ENCODE measurements around the gene SLC19A1.
"Not testable (repeated sequence)": the region's sequence is repeated elsewhere in the genome, so short reads cannot be mapped to it uniquely, and the experiment has no call there.

Gene SLC19A1

DNA sequence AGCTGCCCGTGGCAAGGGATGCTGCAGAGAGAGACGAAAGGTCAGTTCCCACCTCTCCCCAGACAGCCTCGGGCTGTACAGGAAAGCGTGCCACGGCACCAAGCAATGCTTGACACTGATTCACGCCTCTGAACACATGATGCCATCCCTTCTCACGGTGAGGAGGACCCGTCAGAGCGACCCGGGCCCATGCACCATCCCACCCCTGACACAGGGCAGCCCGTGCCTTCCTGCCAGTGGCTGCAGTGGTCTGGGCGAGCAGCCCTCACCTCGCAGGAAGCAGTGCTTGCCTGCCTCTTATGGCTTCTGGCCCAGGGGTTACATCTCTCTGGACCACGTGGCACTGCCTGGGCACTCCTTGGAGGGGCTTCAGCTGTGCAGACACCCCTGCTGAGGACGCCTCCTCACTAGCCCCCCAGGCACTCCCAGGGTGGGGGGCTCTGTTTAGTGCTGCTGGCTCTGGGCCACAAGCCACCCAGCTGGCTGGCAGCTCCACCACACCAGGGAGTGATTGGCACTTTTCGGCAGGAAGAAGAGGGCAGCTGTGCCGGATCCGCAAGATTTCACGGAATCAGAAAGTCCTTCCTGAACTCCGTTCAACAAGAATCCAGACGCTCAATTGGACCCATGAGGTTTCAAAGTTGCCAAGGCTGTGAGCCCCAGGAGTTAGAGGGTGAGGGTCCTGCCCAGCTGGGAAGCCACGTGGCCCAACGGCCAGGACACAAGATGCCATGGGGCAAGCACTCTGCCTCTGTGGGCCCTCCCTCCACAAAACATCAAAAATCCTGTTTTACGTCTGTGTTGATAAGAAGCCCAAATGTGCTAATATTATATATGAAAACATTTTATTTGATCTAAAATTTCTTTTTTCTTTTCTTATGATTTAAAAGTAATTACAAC, 34.8 kb upstream of the SLC19A1 start:
- no peak for DNase-seq (ENCODE audit: low spot score)

DNA sequence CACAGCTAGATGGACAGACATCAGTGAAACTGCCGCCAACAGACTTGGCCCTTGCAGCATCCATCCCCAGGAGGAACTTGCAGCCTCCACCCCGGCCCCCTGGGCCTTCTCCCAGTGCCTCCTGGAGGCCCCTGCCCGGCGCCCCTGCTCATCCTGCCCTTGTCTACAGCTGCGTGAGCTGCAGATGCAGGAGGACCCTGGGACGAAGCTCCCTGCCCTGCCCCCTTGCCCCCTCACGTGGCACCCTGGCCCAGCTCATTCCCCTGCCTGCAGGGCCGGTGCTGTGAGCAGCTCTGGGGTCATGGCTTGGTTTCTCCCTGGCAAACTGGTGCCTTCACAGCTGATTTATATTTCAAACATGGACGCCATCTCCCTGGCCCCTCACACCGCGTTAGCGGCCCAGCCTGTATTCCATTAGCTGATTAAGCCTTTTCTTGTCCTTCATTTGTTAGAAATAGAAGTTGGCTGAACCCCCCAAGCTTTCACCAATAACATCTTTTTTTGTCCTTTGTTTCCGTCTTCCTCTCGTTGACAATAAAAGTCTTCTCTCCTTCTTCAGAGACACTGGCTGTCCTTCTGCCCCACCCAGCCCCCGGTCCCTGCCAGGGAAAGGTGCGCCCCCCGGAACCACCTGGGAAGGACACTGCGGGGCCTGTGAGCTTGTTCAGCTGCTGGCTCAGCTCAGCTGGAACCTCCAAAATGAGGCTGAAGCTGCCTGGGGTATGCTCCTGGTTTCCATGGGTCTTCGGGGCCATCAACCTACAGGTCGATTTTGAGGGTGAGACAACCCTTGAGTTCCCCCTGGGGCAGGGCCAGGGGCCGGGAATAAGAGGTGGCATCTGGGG, 34.0 kb upstream of the SLC19A1 start:
- no peak for DNase-seq (ENCODE audit: low spot score)

DNA sequence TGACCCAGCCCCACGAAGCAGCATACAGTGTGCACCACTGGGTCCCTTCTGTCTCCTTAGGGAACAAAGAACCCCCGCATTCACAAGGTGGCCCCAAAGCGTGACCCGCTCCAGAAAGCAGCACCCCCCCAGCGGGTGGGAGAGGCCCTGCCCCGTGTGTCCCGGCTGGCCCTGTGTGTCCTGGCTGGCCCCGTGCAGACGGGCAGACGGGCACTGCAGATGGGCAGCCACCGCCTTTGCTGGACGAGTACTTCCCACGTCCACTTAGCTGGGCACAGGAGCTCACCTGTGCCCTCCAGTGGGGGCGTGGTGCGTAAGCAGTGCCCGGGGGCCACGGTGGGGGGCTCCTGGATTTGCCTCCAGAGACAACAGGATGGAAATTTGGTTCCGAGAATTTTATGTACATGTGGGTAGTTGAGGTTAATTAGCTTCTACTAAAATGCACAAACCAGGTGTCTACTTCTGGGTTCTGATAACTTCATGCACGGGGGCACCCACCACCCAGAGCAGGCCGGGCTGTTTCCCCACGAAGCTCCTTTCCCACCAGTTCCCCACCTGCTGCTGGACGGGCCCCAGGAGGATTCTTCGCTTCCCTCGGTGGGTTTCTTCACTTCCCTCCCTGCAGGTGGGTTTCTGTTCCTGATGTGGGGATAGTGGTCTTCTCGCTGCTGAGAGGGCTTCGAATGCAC, 33.2 kb upstream of the SLC19A1 start:
- no peak for DNase-seq (ENCODE audit: low spot score)

DNA sequence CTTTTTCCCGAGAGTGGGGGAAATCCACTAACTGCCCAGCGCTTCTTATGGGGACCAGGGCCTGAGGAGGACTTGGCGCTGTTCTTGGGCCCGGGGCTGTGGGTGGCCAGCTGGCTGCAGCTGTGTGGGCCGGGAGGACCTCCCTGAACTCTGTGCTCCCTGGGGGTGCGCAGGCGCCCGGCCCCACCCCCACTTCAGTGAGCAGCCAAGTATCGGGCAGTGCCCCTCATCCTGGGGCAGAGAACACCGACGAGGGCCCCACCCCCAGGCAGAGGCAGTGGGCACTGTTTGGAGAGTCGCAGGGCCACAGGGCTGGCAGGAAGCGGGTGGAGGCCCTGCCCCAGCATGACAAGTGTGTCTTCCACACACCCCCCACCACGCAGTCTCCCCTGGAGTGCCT, 32.5 kb upstream of the SLC19A1 start:
- no peak for DNase-seq (ENCODE audit: low spot score)

DNA sequence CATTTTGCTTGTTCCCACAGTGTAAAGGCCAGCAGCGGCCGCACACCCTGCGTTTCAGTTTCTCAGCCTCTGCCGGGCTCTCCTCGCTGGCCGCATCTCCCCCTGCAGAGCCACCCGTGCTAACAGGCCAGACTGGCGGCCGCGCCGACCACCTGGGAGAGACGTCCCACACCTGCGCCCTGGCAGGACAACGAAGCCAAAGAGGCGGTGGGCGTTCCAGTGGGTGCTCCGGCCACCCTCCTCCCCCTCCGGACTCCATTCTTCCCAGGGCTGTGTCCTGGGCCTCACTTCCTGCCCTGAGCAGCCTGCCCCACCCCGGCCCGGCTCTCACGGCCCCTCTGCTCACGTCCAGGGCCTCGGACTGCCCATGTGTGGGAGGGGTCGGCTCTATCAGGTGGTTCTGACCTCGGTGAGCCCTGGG, 31.9 kb upstream of the SLC19A1 start:
- DNase-seq (ENCODE audit: low spot score) = no peak

DNA sequence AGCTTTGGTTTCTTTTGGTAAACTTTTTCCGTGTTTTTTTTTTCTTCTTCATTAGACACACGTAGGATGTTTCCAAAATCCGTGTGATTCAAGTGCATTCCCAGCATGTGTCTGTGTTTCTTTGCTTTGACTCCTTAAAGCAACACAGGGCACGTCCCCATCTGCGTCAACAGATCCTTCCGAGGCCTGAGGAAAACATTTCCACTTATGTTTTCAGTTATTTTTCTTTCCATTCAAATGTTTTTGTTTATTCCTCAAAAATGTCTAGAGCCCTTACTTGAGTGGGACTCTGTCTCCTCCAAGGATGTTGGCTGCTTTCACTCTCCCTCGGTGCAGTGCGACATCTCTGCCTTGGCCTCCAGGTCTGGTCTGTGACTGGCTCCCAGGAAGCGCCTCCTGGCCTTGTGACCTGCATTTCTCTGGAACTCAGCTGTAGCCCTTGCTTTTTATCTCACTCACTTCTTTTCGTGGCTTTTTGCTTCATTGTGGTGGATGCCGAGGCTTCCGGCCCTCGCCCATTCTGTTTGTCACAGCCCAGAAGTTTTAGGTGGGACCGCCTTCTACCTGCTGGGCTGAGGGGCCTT, 31.3 kb upstream of the SLC19A1 start:
- DNase-seq (ENCODE audit: low spot score) = no peak

DNA sequence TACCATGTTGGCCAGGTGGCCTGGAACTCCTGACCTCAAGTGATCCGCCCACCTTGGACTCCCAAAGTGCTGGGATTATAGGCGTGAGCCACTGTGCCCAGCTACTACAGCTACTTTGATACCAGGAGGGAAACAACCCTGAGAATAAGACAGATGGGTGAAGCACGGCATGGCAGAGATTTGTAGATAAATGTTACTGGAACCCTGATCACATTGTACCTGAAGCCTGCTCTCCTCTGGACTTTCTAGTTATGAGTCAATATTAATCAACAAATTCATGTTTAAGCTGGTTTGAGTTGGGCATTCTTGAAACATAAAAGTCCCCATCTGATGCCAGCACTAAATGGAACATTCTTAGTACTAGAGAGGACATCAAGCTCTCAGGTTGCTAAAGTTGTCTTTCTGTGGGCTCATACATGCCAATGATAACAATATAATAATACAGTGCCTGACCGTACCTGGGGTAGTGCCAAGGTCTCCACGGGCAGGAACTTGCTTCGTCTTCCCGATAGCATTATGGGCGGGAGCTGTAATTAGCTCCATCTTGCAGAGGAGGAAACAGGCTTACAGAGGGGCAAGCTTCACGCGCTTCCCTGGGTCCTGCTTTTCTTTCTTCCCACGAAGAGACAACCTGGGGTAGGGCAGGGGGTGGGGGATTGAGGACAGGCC, 30.7 kb upstream of the SLC19A1 start:
- DNase-seq (ENCODE audit: low spot score) = no peak

DNA sequence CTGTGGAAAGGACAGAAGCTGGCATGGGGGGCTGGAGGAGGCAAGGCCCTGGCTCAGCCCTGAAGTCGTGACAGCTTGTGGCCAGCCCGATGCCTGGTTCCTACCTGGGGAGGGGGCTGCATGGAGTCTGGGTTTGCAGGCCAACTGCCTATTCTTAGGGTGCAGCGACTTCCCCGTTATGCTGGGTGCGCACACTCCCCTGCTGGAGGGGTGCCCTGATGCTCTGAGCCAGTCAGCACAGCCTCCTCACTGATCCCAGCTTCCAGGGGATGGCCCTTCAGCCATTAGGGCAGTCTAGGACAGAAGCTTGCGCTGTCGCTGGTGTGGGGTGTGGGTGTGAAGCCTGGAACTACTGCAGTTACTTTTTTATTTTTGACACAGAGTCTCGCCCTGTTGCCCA, 30.0 kb upstream of the SLC19A1 start:
- no peak for DNase-seq (ENCODE audit: low spot score)

DNA sequence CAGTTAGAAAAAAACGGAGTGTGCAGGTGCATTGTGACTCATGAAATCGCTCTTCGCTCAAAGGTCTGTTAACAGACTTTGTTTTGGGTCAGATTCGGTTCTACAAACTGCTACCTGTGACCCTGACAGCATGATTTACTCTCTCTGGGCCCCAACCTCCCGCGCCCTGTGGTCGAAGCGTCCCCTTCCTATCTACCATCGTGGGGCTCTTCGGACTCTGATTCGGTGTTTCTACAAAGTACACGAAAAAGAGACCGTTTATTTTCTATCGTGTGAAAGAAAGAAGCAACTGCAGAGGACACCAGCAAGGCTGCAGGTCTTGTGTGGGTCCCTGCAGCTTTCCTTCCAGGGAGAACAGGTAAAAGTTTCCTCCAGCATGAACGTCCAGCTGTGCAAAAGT, 29.4 kb upstream of the SLC19A1 start:
- DNase-seq (ENCODE audit: low spot score) = no peak

DNA sequence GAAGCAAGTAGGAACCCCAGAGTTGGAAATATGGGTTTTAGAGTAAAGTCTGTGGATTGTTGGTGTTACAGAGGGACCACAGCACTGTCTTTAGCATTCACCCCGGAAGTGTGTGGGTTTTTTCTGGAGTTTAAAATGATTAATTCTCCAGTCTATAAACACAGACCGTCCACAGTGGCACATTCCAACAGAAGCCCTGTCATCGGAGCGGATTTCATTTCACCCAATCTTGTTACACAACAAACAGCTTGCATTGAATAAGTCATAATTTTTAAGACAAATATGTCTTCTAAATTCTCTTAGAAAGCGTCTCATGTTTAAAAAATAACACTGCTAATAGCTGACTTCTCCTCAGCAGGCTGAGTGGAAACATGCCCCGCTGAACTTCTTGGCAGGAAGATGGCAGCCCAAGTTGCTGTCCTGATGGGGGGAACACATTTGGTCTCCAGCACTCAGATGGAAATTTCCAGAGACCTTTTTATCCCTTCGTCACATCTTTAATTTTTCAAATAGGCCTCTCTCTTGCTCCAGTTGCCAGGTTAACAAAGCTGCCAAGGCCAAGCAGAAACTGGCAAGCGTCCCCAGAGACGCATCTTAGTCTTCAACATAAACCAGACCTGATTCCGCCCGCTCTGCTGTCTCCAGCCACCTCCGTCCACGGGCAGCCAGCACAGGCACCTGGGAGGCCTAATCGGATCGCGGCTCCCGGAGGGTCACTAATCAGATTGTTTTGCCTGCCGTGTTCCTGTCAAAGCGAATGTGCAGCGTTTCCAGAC, 28.8 kb upstream of the SLC19A1 start:
- DNase-seq (ENCODE audit: low spot score) = no peak

DNA sequence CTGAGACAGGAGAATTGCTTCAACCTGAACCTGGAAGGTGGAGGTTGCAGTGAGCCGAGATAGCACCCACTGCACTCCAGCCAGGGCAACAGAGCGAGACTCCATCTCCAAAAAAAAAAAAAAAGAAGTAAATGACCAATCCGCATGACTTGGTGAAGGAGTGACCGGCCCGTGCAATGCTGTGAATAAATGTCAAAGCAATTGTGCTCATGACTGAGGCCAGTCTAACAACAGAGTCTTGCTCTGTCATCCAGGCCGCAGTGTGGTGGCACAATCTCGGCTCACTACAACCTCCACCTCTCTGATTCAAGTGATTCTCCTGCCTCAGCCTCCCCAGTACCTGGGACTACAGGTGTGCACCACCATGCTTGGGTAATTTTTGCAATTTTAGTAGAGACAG, 27.8 kb upstream of the SLC19A1 start:
- no peak for DNase-seq (ENCODE audit: low spot score)

DNA sequence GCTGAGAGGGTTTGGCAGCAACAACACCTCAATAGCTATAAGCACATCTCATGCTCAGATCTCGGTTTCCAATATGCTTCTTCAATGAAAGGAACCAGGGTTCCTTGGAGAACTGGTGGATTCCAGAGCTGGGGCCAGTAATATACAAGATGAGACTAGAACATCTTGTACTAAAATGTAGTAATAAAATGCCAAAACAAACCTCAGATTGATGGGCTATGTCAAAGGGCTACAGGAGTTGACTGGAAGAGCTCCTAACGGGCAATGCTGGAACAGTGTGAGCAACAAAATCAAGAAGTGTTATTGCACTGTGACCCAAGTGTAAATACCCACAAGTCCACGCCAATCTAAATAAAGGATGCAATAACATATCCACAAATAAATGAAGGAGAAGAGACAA, 26.1 kb upstream of the SLC19A1 start:
- no peak for DNase-seq (ENCODE audit: low spot score)

DNA sequence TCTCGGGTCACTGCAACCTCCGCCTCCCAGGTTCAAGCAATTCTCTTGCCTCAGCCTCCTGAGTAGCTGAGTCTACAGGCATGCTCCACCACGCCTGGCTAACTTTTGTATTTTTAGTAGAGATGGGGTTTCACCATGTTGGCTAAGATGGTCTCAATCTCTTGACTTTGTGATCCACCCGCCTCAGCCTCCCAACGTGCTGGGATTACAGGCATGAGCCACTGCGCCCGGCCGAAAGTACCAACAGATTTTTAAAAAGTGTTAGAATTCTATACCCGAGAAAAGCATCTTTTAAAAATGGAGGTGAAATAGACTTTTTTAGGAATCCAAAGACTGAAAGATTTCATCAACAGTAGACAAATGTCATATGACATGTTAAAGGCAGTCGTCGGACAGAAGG, 21.9 kb upstream of the SLC19A1 start:
- DNase-seq (ENCODE audit: low spot score) = not testable (repeated sequence)

DNA sequence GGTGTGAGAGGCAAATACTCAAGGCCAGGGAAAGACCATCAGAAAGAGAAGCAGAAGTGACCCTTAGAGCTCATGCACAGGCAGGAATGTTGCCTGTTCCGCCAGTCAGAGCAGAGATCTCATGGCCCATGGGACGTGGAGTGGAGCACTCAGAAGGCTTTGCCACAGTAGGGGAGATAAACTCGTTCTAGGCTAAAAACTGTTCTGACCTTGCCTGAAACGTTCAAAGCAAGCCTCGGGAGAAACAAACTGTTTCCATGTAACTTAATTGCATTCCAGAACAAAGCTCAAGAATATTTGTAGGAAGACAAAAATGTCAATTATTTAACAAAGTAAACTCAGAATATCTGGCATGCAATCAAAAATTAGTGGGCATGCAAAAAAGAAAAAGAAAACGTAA, 20.7 kb upstream of the SLC19A1 start:
- DNase-seq (ENCODE audit: low spot score) = no peak

DNA sequence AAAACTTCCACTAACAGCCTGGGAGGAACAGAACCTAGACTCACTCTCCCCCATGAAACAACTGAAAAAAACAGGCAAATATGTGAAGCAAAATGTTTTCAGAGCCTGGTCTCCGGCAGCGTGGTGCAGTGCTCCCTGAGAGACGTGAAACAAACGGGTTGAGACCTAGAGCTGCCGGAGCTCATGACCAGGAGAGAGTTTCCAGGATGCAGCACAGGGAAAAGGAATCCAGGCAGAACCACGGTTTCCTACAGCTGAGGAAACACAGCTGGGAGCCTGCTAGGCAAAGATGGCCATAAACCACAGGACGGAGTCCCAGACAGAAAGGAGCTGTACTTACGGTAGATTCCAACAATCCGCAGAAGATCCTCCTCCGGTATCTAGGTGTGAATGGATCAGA, 20.2 kb upstream of the SLC19A1 start:
- DNase-seq (ENCODE audit: low spot score) = no peak

DNA sequence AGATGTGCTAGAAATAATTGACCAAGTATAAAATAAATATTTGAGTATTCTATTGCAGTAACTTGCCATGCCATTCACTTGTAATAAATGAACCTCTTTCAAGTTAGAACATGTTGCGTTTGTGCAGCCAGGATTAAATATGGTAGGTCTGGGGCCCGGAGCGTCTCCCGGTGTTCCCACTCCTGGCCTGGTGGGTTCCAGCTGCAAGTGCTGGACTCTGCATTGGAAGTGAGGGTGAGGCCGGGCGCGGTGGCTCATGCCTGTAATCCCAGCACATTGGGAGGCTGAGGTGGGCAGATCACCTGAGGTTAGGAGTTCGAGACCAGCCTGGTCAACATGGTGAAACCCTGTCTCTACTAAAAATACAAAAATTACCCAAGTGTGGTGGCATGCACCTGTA, 19.0 kb upstream of the SLC19A1 start:
- DNase-seq (ENCODE audit: low spot score) = not testable (repeated sequence)

DNA sequence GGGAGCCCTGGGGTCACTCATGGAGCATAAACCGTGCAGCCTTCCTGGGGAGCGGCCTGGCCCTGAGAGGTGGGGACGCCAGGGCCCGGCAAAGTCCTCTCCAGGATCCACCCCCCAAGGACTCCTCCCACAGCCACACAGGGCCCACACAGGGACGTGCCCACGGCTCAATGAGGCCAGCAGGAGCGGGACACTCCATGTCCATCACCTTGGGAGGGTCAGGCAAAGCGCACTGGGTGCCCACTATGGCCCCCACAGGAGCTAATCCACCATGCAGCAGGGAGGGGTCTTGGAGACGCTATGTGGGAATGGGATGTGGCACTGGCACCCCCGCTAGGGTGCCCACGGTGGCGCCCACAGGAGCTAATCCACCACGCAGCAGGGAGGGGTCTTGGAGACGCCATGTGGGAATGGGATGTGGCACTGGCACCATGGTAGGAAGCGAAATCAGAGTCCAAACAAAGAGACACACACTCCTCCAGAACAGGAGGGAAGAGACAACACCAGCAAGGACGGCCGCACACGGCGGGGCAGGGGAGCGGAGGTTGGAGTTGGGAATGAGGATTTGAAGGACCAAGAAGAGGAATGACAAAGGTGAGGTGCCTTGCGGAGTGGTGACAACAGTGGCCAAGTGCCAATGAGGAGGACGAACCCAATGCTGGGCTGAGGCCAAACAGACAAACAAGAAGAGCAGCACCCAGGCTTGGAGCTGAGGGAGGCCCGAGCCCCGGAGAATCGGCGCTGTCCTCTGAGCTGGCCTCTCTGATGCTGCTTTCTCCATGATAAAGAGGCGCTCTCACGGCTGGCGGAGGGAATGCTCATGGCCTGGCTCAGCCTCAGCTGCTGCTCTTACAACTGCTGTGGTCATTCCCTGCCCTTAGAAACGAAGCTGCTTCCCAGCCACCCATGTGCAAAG, 18.1 kb upstream of the SLC19A1 start:
- DNase-seq (ENCODE audit: low spot score) = no peak

DNA sequence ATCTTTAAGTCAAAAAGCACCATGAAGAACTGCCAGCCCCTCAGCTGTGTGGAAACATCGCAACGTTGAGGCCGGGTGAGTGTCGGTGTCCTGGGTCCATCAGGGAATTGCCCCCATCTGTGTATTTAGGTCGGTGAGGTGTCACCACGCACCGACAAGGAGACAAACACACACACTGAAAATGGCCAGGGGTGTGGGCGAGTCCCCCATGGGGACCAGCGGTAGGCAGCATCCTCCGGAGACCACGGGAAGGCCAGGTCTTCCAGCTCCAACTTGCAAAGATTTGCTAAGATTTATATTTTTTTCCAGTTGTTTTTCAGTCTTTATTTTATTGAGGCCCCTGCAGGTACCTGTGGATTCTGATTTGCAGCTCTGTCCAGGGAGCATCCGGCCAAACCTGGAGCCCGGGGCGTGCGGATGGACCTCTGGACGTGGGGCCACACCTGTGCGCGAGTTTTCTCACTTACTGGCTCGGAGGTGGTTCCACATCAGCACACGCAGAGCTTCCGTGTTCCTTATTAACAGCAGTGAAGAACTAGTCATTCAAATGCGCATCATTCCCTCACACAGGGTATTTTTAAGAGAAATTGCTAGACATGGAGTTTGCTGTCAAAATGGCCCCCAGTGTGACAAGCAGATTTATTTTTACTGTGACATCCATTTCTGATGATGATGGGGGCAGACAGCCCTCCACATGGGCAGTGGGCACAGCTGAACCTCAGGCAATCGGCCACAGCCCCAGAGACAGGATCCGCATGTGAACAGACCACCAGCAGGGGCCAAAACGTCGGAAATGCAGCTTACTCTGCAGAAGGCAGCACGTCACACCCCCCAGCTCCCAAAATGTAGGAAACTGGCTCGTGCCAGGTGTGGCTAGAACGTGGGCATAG, 17.2 kb upstream of the SLC19A1 start:
- DNase-seq (ENCODE audit: low spot score) = no peak
